NCI-H2029 (cell line): ENCODE data around the gene FBH1.
A peak's percentile ranks its signal among the peaks of the same experiment; 100 is the strongest.
"Not testable (repeated sequence)": the region's sequence is repeated elsewhere in the genome, so short reads cannot be mapped to it uniquely, and the experiment has no call there.

Experiments used
- DNase-seq: peaks from one replicate; lab custom pipeline; 2025; lab: John Stamatoyannopoulos, UW

FBH1 gene

DNA sequence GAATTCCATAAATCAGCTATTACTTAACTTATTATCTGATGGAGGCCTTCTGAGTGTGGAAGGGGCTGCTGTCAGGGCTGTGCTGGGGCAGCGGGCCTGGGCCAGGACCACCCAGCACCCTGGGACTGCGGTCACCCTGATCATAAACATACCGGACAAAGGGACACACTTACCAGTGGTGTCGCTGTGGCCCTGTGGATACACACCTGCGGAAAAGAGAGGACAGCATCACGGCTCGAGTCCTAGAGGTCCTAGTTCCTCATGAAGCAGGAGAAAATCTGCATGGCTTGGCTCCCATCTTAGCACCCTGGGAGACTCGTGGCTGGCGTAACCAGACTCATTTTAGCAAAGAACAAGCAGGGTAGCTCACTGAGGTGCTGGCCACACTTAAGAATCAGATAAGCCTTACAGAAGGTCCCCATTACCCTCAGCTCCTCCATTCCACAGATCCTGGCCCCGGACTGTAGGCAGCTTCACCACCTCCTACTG lies 69.6 kb downstream of the FBH1 start:
- DNase-seq: no peak

GRCh38 chr10:5960070-5960972 lies 70.3 kb downstream of the FBH1 start:
- DNase-seq: no peak

DNA sequence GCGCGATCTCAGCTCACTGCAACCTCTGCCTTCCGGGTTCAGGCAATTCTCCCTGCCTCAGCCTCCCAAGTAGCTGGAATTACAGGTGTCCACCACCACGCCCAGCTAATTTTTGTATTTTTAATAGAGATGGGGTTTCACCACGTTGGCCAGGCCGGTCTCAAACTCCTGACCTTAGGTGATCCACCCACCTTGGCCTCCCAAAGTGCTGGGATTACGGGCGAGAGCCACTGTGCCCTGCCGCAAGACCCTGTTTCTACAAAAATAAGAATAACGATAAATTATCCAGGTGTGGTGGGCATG lies 70.9 kb downstream of the FBH1 start:
- not testable (repeated sequence) for DNase-seq

DNA sequence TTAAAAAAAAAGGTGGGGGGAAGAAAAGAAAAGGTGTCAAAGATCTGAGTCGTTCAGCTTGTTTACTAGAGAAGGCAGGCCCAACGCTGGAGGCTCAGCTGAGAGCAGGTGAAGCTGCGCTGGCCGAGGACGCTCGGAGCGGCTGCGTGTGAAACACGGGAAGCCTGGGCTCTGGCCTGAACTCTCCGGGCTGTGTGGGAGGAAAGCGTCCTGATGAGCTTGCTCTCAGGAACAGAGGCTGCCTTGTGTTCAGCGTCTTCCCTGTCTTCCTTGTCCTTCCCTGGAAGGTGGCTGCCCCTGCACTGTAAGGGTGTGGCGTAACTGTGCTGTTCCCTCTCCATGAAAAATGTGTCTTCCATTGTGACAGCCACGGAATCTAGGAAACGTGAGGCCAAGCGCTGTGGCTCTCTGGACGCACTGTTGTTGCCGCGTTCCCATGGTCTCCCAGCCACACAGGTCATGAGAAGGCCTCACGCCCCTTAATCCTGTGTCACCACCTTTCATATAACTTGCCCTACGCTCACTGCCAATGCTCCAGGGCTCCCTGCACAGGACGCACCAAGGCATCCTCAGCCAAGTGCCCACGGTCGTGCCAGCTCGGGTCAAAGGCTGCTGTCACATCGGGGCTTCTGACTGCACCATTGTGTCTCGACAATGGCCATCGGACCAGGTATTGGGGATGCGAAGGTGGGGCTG lies 71.5 kb downstream of the FBH1 start:
- no peak for DNase-seq

GRCh38 chr10:5962358-5962940 lies 72.4 kb downstream of the FBH1 start:
- not testable (repeated sequence) for DNase-seq

DNA sequence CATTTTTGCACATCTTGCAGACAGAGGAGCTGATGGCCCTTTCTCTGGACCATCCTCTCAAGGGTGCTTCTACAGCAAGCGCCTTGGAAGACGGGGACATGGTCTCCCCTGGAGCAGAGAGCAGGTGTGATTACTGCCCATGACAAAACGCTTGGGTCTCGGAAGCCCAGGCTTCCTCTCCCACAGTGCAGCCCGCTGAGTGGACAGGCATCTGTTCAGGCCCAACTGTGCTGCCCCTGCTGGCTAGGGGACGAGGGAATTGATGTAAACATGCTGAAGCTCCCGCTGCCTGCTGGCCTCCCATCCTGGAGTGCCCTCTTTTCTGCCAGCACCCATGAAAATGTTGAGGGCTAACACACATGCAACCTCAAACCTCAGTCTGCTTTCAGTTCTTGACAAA lies 73.0 kb downstream of the FBH1 start:
- DNase-seq: no peak

- DNase-seq: no peak
Measured at GRCh38 chr10:5963591-5963990, 73.5 kb downstream of the FBH1 start.

DNA sequence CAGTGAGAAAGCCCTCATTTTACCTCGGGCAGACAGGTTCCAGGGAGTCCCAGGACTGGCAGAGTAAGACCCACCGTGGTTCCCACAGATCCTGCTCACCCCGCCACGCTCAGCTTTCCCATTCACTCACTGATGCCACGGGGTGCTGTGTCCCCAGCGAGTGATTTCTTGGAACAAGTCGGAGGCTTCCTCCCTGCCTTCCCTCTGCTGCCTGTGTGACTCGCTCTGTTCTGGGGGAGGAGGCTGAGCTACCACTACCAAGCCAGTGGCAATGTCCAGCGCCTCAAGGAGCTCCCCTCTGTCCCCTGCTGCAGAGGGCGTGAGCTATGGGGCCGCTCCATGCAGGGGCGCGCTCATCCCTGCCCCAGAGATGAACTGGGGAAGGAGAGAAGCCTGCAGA lies 74.7 kb downstream of the FBH1 start:
- no peak for DNase-seq

DNA sequence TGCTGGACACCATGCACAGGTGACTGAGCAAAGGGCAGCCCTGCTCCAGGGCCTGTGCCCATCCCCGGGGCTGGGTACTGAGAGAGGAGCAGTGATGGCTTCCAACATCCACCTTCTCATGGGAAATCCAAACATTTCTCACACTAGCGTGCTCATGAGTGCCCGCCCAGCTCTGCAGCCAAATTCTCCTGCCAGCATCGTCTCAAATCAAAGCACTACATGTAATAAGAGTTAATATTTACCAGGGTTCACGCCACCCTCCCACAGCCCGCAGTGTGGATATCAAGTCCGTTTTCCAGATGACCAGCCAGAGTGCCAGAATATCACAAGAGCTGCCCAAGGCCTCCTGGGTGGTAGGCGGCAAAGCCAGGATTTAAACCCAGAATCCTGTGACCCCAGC lies 75.2 kb downstream of the FBH1 start:
- DNase-seq: no peak

DNA sequence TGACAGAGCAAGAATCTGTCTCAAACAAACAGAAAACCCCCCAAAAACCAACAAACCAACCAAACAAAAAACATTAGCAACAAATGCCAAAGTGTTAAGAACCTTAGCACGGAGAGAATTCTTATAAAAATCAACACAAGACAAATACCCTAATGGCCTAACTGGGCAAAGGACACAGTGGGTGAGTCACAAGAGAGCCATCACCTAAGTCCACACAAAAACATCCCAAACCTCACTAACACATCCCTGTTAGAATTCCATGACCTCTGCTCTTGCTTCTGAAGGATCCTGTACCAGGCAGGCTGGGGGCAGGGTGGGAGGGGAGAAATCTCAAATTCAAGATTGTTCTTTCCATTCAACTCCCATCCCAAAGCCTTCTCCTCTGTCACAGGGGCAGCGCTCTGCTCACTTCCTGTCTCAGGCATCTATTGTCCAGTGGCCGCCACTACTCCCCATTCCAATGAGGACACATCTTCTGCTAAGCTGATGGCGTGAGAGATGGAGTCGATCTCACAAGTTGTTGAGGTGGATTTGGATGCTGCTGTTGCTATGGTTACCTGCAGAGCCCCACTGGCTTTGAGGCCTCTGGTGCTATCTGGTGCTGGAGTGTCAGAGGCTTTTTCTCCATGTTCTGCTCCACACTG lies 78.1 kb downstream of the FBH1 start:
- DNase-seq: no peak

GRCh38 chr10:5968681-5969453 lies 78.8 kb downstream of the FBH1 start:
- DNase-seq: no peak

GRCh38 chr10:5970066-5970465 lies 80.0 kb downstream of the FBH1 start:
- no peak for DNase-seq

DNA sequence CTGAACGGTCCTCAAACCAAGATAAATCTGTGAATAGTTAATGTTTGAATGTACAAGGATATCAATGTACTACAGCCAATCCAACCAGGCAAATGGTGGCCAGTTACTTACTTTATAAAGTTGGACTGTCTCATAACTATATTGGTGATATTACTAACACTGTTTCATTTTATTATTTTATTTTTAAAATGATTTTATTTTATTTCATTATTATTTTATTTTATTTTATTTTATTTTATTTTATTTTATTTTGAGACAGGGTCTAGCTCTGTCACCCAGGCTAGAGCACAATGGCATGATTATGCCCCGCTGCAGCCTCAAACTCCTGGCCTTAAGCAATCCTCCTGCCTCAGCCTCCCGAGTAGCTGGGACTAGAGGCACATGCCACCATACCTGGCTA lies 80.5 kb downstream of the FBH1 start:
- no peak for DNase-seq

DNA sequence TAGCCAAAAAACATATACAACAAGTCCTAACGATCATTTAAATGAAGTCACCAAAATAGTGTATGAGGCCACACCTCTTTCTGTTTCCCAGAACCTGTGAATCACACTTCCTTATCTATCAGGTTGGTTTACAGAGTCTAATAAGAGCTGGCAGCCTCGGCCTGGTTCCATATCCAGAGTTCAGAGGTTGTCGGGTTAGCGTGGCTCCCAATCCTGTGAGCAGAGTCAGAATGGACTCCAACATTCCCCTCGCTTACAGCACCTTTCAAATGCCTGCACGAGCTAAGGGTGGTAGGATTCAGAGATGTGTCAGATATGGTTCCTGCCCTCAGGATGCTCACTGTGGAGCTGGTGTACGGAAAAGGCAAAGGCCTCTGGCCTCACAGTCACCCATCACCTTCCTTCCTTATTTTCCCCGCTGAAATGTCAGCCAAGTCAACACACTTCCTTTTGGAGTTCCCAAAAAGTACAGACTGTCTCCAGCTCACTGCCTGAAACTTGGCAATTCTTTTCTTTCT lies 81.3 kb downstream of the FBH1 start:
- DNase-seq: no peak

- DNase-seq: no peak
Measured at GRCh38 chr10:5971886-5972285, 81.8 kb downstream of the FBH1 start.

GRCh38 chr10:5973069-5973468 lies 83.0 kb downstream of the FBH1 start:
- no peak for DNase-seq

DNA sequence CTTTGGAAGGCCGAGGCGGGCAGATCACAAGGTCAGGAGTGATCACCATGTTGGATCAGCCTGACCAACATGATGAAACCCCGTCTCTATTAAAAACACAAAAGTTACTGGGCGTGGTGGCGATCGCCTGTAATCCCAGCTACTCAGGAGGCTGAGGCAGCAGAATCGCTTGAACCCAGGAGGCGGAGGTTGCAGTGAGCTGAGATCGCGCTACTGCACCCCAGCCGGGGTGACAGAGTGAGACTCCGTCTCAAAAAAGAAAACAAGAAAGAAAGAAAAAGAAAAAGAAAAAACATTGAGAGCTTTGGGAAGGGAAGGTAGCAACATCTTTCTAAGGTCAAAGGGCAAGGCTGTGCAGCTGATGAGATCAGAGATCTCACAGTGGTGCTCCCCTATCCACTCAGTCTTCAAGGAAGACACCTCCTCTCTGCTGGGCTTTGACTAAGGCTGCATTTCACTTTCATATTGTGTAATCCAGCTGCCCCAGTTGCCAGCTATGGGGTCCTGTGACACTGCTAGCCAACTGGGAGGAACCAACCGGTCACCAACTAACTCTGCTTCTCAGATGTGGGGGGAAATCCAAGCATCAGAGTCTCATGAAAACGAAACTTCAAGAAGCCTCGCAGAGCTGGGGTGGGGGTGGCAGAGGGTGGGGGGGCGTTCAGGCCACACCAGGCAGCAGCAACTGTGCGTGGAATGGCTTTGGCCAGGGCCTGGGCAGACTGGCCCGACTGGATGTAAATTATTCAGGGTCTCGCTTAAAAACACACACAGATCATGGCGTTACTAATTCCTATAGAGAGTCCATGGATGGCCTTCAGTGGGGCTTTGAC lies 85.8 kb downstream of the FBH1 start:
- DNase-seq: no peak

DNA sequence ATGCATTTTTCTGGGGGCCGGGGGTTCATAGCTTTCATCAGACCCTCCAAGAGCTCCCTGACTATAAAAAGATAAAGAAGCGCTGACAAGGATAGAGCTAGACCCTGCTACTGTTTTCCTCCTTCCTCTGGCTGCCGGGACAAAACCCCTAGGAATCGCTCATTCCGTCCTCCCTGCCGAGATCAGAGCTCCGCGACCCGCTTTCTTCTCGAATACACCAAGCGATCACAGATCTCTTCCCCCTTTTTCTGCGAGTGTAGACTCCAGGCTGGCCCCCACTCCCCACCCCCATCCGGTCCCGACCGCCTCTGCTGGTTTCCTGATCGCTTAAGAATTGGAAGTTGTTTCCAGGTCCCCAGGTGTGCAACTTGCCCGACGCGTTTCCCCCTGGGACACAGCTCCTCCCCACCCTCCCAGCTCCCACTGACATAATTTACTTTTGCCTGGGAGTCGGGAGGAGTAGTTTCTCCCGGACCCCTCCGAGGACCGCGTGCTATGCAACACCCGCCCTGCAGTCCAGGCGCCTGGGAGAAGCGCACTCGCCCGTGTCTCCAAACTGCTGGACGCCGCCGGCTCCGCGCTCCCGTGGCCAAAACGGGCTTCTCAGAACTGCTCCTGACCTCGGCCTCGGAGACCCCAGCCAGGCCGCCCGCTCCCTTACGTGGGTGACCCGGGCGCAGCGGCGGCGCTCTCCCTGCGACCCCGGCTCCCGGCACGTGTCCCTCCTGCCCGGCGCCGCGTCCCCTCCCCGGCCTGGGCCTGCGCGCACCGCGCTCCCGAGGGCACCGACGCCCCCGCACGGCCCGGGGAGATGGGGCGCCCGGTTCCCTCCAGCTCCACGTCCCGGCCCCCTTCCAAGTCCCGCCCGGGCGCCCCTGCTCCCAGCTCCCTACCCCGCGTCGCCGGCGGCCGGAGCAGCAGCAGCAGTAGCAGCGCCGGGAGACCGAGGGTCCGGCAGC lies 86.7 kb downstream of the FBH1 start:
- no peak for DNase-seq

- DNase-seq: peak; percentile 15
Measured at GRCh38 chr10:5977471-5978229, 87.6 kb downstream of the FBH1 start, which contains the start of gene IL15RA. Gene IL15RA, minus strand, starts transcription at chr10:5977543. Its CDS starts 51 bp downstream, at chr10:5977492.
